GM23248 (cell line): Measurements from ENCODE around the gene GLB1L2.
"Not testable (repeated sequence)": the region's sequence is repeated elsewhere in the genome, so short reads cannot be mapped to it uniquely, and the experiment has no call there.

Source experiments
- EZH2 ChIP-seq: fragments of 200-600 bp; sonication (generic); IDR thresholded peaks from 2 replicates; pipeline ENCODE4 v1.6.1; 2018; ENCODE audit warnings: antibody characterized with exemption, mild to moderate bottlenecking; ENCODE audit not compliant: insufficient read depth, poor library complexity, severe bottlenecking
- EZH2phosphoT487 ChIP-seq: fragments of 200-600 bp; sonication (generic); IDR thresholded peaks from 2 replicates; pipeline ENCODE4 v1.6.1; 2018; ENCODE audit warnings: antibody characterized with exemption, moderate library complexity, mild to moderate bottlenecking, low read depth; ENCODE audit not compliant: insufficient read depth

DNA sequence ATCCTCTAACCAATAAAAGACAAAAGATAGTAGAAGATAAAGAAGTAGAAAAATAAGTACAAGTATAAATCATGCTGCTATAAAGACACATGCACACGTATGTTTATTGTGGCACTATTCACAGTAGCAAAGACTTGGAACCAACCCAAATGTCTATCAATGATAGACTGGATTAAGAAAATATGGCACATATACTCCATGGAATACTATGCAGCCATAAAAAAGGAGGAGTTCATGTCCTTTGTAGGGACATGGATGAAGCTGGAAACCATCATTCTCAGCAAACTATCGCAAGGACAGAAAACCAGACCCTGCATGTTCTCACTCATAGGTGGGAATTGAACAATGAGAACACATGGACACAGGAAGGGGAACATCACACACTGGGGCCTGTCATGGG, 10.4 kb upstream of the GLB1L2 start:
- TF ChIP-seq EZH2, EZH2phosphoT487: not testable (repeated sequence)
